ENCODE data around the gene GFOD1. TPM values are rescaled to one million over a fixed set of nuclear protein-coding genes. Genes with fewer than 3 reads are reported as not detected.

GFOD1 gene
- polyA plus RNA-seq, 1 of the 3 experiments (the other 2 are of a cell fraction): 1.6 TPM

DNA sequence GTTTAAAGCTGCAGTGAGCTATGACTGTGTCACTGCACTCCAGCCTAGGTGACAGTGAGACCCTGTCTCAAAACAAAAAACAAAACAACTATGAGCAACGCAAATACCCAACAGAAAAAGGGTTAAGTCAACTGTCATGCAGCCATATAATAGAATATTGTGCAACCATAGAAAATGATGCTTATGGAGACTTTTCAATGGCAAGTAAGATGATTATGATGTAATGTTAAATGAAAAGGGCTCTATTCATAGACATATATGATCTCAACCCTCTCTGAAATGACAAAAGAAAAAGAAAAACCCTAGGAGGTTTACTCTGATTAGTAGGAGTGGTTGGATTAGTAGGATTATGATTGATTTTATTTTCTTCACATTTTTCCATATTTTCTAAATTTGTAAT, 117.8 kb downstream of the GFOD1 start:
- 0% methylated on average over 1 of the region's 1 CpG for WGBS (ENCODE audit: low lambda C conversion rate)
- H3K4me3 ChIP-seq (ENCODE audit: low read depth in 2 of 2, low read length in 1 of 2): no peak overlapping the region
- TF ChIP-seq, protein P1, sequence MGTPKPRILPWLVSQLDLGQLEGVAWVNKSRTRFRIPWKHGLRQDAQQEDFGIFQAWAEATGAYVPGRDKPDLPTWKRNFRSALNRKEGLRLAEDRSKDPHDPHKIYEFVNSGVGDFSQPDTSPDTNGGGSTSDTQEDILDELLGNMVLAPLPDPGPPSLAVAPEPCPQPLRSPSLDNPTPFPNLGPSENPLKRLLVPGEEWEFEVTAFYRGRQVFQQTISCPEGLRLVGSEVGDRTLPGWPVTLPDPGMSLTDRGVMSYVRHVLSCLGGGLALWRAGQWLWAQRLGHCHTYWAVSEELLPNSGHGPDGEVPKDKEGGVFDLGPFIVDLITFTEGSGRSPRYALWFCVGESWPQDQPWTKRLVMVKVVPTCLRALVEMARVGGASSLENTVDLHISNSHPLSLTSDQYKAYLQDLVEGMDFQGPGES (IDR thresholded peaks at IDR 0.05; ENCODE audit: low read depth, low read length): no peak
- TF ChIP-seq, protein P2, sequence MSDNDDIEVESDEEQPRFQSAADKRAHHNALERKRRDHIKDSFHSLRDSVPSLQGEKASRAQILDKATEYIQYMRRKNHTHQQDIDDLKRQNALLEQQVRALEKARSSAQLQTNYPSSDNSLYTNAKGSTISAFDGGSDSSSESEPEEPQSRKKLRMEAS (IDR thresholded peaks at IDR 0.05; ENCODE audit: low read depth): no peak
- TF ChIP-seq, protein P3, sequence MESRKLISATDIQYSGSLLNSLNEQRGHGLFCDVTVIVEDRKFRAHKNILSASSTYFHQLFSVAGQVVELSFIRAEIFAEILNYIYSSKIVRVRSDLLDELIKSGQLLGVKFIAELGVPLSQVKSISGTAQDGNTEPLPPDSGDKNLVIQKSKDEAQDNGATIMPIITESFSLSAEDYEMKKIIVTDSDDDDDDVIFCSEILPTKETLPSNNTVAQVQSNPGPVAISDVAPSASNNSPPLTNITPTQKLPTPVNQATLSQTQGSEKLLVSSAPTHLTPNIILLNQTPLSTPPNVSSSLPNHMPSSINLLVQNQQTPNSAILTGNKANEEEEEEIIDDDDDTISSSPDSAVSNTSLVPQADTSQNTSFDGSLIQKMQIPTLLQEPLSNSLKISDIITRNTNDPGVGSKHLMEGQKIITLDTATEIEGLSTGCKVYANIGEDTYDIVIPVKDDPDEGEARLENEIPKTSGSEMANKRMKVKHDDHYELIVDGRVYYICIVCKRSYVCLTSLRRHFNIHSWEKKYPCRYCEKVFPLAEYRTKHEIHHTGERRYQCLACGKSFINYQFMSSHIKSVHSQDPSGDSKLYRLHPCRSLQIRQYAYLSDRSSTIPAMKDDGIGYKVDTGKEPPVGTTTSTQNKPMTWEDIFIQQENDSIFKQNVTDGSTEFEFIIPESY (IDR thresholded peaks at IDR 0.05; ENCODE audit: borderline replicate concordance, low read depth): no peak
- TF ChIP-seq RAD21 (IDR thresholded peaks at IDR 0.05; ENCODE audit: low read length) (no peak), SMC3 (IDR thresholded peaks at IDR 0.05; ENCODE audit: low read depth, low read length) (no peak), FOXM1 (IDR thresholded peaks at IDR 0.05; ENCODE audit: low read depth) (no peak), RCOR1 (IDR thresholded peaks at IDR 0.05; ENCODE audit: low read length) (no peak), EP300 (IDR thresholded peaks at IDR 0.05; ENCODE audit: borderline replicate concordance in 1 of 2, low read depth in 1 of 2, low read length in 1 of 2) (no peak), NRF1 (IDR thresholded peaks at IDR 0.05; ENCODE audit: low read depth, low read length) (no peak), FOXJ3 (CRISPR knock-in tag; IDR thresholded peaks at IDR 0.05) (no peak), TEAD4 (IDR thresholded peaks at IDR 0.05; ENCODE audit: borderline replicate concordance, insufficient read depth) (no peak), FOSL2 (IDR thresholded peaks at IDR 0.05; ENCODE audit: borderline replicate concordance, low read depth) (no peak), RFX5 (IDR thresholded peaks at IDR 0.05; ENCODE audit: low read length) (no peak), RXRA (IDR thresholded peaks at IDR 0.05; ENCODE audit: borderline replicate concordance, low read depth) (no peak), MEF2A (IDR thresholded peaks at IDR 0.05; ENCODE audit: borderline replicate concordance, low read depth) (no peak), JUND (IDR thresholded peaks at IDR 0.05) (no peak), TCF12 (IDR thresholded peaks at IDR 0.05) (no peak), EZH2phosphoT487 (IDR thresholded peaks at IDR 0.05; ENCODE audit: borderline replicate concordance, low read depth) (no peak)
- TF ChIP-seq, protein P4, sequence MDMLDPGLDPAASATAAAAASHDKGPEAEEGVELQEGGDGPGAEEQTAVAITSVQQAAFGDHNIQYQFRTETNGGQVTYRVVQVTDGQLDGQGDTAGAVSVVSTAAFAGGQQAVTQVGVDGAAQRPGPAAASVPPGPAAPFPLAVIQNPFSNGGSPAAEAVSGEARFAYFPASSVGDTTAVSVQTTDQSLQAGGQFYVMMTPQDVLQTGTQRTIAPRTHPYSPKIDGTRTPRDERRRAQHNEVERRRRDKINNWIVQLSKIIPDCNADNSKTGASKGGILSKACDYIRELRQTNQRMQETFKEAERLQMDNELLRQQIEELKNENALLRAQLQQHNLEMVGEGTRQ (IDR thresholded peaks at IDR 0.05; ENCODE audit: borderline replicate concordance, low read depth, low read length): no peak
- TF ChIP-seq, protein P5, sequence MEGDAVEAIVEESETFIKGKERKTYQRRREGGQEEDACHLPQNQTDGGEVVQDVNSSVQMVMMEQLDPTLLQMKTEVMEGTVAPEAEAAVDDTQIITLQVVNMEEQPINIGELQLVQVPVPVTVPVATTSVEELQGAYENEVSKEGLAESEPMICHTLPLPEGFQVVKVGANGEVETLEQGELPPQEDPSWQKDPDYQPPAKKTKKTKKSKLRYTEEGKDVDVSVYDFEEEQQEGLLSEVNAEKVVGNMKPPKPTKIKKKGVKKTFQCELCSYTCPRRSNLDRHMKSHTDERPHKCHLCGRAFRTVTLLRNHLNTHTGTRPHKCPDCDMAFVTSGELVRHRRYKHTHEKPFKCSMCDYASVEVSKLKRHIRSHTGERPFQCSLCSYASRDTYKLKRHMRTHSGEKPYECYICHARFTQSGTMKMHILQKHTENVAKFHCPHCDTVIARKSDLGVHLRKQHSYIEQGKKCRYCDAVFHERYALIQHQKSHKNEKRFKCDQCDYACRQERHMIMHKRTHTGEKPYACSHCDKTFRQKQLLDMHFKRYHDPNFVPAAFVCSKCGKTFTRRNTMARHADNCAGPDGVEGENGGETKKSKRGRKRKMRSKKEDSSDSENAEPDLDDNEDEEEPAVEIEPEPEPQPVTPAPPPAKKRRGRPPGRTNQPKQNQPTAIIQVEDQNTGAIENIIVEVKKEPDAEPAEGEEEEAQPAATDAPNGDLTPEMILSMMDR (IDR thresholded peaks at IDR 0.05): no peak
- H3K9me3 ChIP-seq: no peaks in the 10 kb centered on the region
- CTCF ChIA-PET: interaction anchor here (1.3 kb wide), 1 partner anchor 30 kb away, joined by 3 read pairs; no protein-coding TSS in a partner anchor
- H3K4me2 ChIP-seq: no peak overlapping the region
- H3K27ac ChIP-seq (ENCODE audit: low read depth in 2 of 2, low read length in 1 of 2): no peak overlapping the region
- POLR2A ChIA-PET: no interaction called here
- no peaks in the 10 kb centered on the region for H3K79me2 ChIP-seq (ENCODE audit: insufficient read depth)
- H4K20me1 ChIP-seq (ENCODE audit: insufficient read depth): no peaks in the 10 kb centered on the region
- no peaks in the 10 kb centered on the region for H3K27me3 ChIP-seq (ENCODE audit: insufficient read depth)
- DNase-seq: no peak
- H3K9me2 ChIP-seq: no peaks in the 10 kb centered on the region
- no peaks in the 10 kb centered on the region for H3K36me3 ChIP-seq (replicated peaks in 1 of 2; ENCODE audit: control insufficient read depth in 1 of 2, insufficient read depth in 2 of 2, low read length in 1 of 2)
- no peaks in the 10 kb centered on the region for H3F3A ChIP-seq (replicated peaks; ENCODE audit: insufficient read depth)
- H3K9ac ChIP-seq: no peak overlapping the region
- H2AFZ ChIP-seq (ENCODE audit: low read depth): no peak overlapping the region
- H3K4me1 ChIP-seq (ENCODE audit: control insufficient read depth in 1 of 2, insufficient read depth in 2 of 2, low read depth in 1 of 2, low read length in 1 of 2): peaks cover 0 to 20% of the 10 kb centered on the region in 2 experiments; a peak in 1 of 4 replicates
